Measurements from ENCODE around the gene FSD1L. TPM values are rescaled to one million over a fixed set of nuclear protein-coding genes. Genes with fewer than 3 reads are reported as not detected.

The FSD1L gene
- polyA plus RNA-seq, 3 donors, result 0.96 to 3.2 (median 1.5) TPM

GRCh38 chr9:105445203-105445881, 2.5 kb upstream of the FSD1L start:
- intact Hi-C loops (cut with micrococcal nuclease), result no loop called here

GRCh38 chr9:105447386-105447813, 434 bp upstream of the FSD1L start:
- H3K27ac ChIP-seq (ENCODE audit: low read depth in 1 of 2, low read length in 2 of 2), result peak overlapping the region in 1 of 2 donors; percentile 77

More at GRCh38 chr9:105445203-105445881, 2.5 kb upstream of the FSD1L start:
- Histone ChIP-seq H3K27ac (ENCODE audit: low read depth in 1 of 2, low read length in 2 of 2) (no peak overlapping the region), H3K9ac (ENCODE audit: insufficient read depth, low read length, poor library complexity, severe bottlenecking) (no peak overlapping the region), H3K4me1 (ENCODE audit: control insufficient read depth in 1 of 2, insufficient read depth in 2 of 2, low read length in 2 of 2) (peaks cover 10 to 17% of the 10 kb centered on the region in 2 donors), H3K4me3 (replicated peaks in 1 of 3; ENCODE audit: low read depth in 2 of 3, low read length in 3 of 3) (no peak overlapping the region), H3K9me3 (replicated peaks in 1 of 2; ENCODE audit: control insufficient read depth in 1 of 2, insufficient read depth in 1 of 2, low read length in 2 of 2) (no peaks in the 10 kb centered on the region), H3K4me2 (replicated peaks; ENCODE audit: extremely low read depth, low read length, poor library complexity, severe bottlenecking) (no peak overlapping the region), H4K20me1 (ENCODE audit: insufficient read depth, low read length) (no peaks in the 10 kb centered on the region), H3K79me2 (ENCODE audit: insufficient read depth, low read length) (peaks cover 4% of the 10 kb centered on the region), H2AFZ (ENCODE audit: insufficient read depth, low read depth, low read length, poor library complexity, severe bottlenecking) (peak overlapping the region; percentile 46), H3K27me3 (ENCODE audit: control insufficient read depth in 2 of 2, insufficient read depth in 2 of 2, low read length in 2 of 2) (no peaks in the 10 kb centered on the region), H3K36me3 (replicated peaks in 1 of 2; ENCODE audit: control insufficient read depth in 1 of 2, insufficient read depth in 2 of 2, low read length in 2 of 2) (no peaks in the 10 kb centered on the region)
- TF ChIP-seq CTCF (IDR thresholded peaks at IDR 0.05), result no peak
- H3K4me1 Mint-ChIP-seq, result peaks cover 16% of the 10 kb centered on the region
- H3K36me3 Mint-ChIP-seq, result no peaks in the 10 kb centered on the region
- H3K27ac Mint-ChIP-seq, result no peak overlapping the region
- no peaks in the 10 kb centered on the region for H3K27me3 Mint-ChIP-seq (ENCODE audit: low read depth in 3 of 3)
- peak overlapping the region in 1 of 2 donors; percentile 1 for H3K4me3 Mint-ChIP-seq
- H3K9me3 Mint-ChIP-seq, result no peaks in the 10 kb centered on the region
- DNase-seq, result no peak
- 81% methylated on average over 8 of the region's 8 CpGs for WGBS (ENCODE audit: insufficient coverage)

More at GRCh38 chr9:105447386-105447813, 434 bp upstream of the FSD1L start:
- peaks cover 10 to 17% of the 10 kb centered on the region in 2 donors for H3K4me1 ChIP-seq (ENCODE audit: control insufficient read depth in 1 of 2, insufficient read depth in 2 of 2, low read length in 2 of 2)
- Mint-ChIP-seq H3K27me3 (ENCODE audit: low read depth in 3 of 3) (peaks cover 0 to 5% (median 3%) of the 10 kb centered on the region in 3 donors), H3K4me3 (peak overlapping the region; percentile 83 to 91), H3K36me3 (no peaks in the 10 kb centered on the region), H3K4me1 (peaks cover 16% of the 10 kb centered on the region), H3K9me3 (peaks cover 0 to 4% (median 0%) of the 10 kb centered on the region in 7 donors), H3K27ac (peak overlapping the region in 6 of 7 donors; percentile 41 to 88 (median 79))
- H3K4me2 ChIP-seq (replicated peaks; ENCODE audit: extremely low read depth, low read length, poor library complexity, severe bottlenecking), result peak overlapping the region; percentile 96
- peak overlapping the region; percentile 98 for H2AFZ ChIP-seq (ENCODE audit: insufficient read depth, low read depth, low read length, poor library complexity, severe bottlenecking)
- no peaks in the 10 kb centered on the region for H3K36me3 ChIP-seq (replicated peaks in 1 of 2; ENCODE audit: control insufficient read depth in 1 of 2, insufficient read depth in 2 of 2, low read length in 2 of 2)
- H3K9me3 ChIP-seq (replicated peaks in 1 of 2; ENCODE audit: control insufficient read depth in 1 of 2, insufficient read depth in 1 of 2, low read length in 2 of 2), result no peaks in the 10 kb centered on the region
- no peaks in the 10 kb centered on the region for H4K20me1 ChIP-seq (ENCODE audit: insufficient read depth, low read length)
- no peak for TF ChIP-seq CTCF (IDR thresholded peaks at IDR 0.05)
- H3K4me3 ChIP-seq (replicated peaks in 1 of 3; ENCODE audit: low read depth in 2 of 3, low read length in 3 of 3), result peak overlapping the region; percentile 79 to 85 (median 82)
- 83% methylated on average over 2 of the region's 16 CpGs for WGBS (ENCODE audit: insufficient coverage)
- intact Hi-C loops (cut with micrococcal nuclease), result no loop called here
- H3K9ac ChIP-seq (ENCODE audit: insufficient read depth, low read length, poor library complexity, severe bottlenecking), result peak overlapping the region; percentile 78
- H3K27me3 ChIP-seq (ENCODE audit: control insufficient read depth in 2 of 2, insufficient read depth in 2 of 2, low read length in 2 of 2), result no peaks in the 10 kb centered on the region
- no peak for DNase-seq
- H3K79me2 ChIP-seq (ENCODE audit: insufficient read depth, low read length), result peaks cover 4% of the 10 kb centered on the region
